ENCODE measurements around the gene AHCYL2.
"Not testable (repeated sequence)": the region's sequence is repeated elsewhere in the genome, so short reads cannot be mapped to it uniquely, and the experiment has no call there.

The AHCYL2 gene

DNA sequence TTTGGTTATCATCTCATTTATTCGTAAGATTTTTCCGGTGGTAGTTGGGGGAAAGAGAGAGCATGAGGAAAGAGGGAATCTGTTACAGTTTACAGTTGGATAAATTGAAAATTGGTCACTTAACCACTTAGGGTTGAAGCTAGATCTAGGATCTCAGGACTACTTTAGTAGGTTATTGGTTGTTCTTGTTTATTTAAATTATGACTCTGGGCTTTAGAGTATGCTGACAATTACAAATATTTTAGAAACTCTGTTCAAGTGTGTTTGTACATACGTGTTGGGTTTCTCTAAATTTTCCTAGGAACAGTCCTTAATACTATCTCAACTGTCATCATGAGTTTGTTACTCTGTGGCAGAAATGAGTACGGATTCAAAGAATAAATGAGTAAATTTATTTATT lies 160.8 kb downstream of the AHCYL2 start:
- DNase-seq (ENCODE audit: low spot score): no peak

DNA sequence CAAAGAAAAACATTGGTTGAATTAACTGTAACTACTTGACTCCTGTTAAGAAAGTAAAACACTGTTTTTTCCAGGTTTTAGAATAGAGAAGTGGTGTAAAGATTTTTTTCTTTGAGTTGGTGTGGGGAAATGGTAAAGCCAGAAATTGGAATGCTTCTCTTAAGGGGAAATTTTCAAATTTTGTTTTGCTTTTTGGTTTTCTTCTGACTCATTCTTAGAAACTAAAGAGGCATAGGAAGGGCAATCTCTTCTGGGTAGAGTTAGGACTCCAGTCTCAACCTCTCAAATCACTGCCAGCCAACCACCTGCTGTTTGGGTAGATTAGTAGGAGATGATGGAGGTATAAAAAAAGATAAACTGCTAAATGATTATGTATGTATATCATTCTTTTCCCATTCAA lies 161.7 kb downstream of the AHCYL2 start:
- no peak for DNase-seq (ENCODE audit: low spot score)

DNA sequence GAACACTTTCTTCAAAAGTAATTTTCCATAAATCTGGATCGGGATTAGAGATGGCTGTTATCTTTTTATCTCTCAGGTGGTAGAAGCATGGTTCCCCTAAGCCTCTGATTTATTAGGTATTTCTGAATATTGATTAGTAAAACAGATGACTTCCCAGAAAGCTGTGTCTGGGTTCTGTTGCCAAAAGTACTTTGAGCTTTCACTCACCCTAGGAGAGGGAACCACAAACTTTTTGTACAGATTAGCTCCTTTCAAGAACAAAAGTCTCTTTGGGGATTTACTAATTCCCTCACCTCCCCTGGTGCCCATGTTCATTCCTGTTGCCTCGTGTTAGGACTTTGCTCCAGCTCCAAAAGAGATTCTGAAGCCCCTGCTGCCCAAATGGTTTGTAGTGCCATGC lies 162.7 kb downstream of the AHCYL2 start:
- no peak for DNase-seq (ENCODE audit: low spot score)

DNA sequence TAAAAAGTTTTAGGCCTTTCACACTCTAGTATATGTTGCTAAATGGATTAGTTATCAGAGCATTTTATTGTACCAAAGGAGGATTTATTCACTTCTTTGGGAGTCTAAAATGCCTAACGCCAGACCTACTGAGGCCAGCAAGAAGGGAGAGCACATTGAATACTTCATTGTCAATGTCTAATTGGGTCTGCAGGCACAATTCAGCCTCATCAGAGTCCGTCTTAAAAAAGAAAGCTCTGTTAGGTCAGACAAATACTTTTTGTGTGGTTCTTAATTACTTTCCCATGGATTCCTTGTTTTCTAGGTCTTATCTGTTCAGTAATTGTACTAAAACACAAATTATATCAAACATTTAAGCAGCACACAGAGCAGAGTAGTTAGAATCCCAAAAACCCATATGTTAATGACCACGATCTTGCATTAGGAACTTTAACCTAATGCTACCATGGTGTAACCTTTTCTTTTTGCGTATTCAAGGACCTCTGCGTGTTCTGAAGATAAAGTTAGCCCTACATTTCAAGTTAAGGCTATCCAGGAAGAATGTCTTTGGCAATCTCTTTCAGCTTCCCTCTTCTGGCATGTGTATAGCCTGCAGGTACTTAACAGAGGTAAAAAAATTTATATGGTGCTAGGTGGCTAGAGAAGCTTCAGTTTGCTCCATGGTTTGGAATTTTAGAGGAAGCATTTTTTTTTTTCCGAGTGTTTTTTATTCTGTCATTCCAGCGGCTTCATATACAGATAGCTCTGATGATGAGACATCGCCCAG lies 163.7 kb downstream of the AHCYL2 start:
- DNase-seq (ENCODE audit: low spot score): no peak

DNA sequence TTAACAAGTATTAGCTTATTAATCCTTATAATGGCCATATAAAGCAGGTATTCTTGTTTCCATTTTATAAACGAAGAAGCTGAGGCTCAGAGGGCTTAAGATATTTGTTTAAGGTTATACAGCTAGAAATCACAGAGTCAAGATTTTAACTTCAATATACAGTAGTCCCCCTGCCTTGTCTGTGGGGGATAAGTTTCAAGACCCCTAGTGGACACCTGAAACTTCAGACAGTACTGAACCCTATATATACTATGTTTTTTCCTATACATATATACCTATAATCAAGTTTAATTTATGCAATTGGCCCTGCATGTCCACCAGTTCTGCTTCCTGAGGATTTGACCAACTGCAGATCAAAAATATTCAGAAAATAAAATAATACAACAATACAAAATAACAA lies 165.0 kb downstream of the AHCYL2 start:
- DNase-seq (ENCODE audit: low spot score): no peak

DNA sequence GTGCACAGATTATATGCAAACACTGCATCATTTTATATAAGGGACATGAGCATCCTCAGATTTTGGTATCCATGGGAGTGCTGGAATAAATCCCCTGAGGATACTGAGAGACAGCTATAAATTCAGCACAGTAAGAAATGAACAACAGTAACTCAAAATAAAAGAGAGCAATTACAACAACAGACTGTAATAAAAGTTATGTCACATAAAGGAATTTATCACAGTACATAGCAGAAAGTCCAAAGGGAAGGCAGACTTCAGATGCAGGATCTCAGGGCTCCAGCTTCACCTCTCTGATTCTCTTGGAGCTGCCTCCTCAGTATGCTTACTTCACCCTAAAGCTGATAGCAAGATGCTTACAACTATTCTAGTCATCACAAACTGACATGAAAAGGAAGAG lies 165.5 kb downstream of the AHCYL2 start:
- no peak for DNase-seq (ENCODE audit: low spot score)

DNA sequence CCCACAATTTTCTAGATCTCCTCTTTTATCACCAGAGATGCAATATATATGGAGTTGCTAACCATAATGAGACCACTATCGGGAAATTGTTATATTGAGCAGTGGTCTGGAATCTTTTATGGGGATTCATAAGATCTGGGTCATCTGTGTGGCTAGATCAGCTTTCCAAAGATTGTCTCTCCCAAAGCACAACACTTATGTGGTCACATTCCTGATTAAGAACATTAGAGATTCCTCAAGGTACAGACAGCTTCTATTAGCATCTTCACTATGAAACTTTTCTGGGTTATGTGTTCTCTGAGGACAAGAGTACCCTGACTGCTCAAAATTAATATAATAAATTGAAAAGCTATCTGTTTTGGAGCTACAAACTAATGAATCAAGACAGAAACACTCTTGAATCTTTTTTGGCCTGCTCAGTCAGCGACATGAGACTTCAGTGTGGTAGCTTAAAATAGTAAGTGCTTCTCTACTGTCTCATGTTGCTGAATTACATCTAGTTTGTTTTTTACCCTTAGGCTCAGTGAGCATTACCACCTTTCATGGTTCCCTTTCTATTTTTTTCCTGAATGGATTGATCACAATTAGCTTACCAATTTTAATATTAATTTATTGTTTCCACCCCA lies 166.8 kb downstream of the AHCYL2 start:
- no peak for DNase-seq (ENCODE audit: low spot score)

DNA sequence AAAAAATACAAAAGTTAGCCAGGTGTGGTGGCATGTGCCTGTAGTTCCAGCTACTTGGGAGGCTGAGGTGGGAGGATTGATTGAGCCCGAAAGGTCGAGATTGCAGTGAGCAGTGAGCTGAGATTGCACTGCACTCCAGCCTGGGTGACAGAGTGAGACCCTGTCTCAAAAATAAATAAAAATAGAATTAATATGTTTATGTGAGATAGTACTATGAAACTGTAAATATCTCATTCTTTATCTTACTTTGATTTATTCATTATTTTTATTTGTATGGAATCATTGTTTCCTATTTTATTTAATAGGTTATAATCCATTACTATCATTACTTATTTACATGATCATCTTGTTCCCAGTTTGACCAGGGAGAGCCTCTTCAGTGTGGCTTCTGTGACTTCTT lies 168.4 kb downstream of the AHCYL2 start:
- no peak for DNase-seq (ENCODE audit: low spot score)

DNA sequence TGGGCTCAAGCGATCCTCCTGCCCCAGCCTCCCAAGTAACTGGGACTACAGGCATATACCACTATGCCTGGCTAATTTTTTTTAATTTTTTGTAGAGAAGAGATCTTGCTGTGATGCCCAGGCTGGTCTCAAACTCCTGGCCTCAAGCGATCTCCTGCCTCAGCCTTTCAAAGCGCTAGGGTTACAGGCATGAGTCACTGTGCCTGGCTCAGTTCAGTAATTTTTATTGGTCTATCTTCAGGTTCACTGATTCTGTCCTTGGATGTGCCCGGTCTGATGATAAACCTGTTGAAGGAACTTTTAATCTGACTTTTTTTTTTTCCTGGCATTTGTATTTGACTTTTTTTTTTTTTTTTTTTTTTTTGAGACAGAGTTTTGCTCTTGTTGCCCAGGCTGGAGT lies 169.3 kb downstream of the AHCYL2 start:
- no peak for DNase-seq (ENCODE audit: low spot score)

DNA sequence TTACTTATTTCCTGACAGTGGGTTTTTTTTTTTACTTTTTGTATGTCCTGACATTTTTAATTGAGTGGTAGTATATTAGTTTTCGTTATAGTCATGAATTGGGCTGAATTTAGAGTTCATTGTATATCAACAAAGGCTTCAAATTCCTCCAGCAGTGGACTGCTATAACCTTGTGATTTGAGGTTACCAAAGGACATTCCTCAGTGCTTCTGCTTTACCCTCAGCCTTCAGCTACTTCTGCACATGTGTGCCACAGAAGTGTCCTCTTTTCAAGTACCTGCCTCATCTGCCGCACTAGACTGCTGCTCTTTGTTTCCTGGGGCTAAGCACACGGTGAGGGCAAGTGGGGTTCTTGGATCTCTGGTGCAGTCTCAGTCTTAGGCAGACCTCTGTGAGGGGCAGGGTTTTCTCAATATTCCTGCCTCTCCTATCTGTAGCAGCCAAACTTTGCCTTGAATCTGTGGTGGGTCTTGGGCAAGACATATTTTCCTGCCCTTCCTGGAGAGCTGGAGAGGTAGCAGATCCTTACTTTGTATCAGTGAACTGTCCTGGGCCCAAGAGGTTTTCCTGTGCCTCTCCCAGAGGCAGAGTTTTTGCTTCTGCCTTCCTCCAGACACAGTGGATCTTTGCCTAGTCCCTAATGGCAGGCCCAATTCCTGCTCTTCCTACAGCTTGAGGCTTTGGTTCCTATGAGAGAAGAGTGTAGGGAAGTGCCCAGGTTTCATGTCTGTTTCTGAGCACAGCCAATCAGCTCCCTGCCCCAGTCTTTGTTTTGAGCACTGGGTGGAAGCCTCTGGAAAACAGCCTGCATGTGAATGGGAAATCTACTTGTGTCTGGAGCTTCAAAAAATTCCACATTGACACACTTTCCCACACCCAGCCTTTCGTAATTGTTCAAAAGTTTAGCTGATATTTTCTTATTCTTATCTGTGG lies 170.4 kb downstream of the AHCYL2 start:
- no peak for DNase-seq (ENCODE audit: low spot score)

DNA sequence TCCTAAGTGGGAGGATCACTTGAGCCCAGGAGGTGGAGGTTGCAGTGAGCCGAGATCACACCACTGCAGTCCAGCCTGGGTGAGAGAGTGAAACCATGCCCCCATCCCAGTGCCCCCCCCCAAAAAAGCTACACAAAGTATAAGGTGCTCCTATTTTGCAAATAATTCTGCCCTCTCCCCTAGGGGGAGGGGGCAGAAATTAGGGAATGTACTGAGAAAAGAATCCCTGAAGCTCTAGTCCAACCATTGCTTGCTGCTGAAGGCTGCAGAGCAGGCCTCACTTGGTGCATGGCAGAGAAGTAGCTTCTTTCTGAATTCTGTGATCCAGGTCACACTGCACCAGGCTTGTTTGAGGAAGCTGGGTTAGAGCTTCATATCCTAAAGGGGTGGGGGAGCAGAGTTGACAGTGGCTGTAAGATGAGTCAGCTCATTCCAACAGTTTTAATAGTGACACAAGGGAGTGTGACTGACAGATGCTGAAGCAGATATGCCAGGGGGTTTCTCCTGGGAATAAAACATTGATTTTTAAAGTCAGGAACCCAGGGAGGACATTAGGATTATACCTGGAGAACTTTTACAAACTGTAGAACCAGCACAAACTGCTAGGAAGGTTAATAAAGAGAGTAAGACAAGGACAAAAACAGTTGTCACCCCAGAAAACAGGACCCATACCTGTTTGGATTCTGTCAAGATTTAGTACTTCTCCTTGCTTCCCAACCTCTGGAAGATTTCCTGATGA lies 176.6 kb downstream of the AHCYL2 start:
- DNase-seq (ENCODE audit: low spot score): no peak

DNA sequence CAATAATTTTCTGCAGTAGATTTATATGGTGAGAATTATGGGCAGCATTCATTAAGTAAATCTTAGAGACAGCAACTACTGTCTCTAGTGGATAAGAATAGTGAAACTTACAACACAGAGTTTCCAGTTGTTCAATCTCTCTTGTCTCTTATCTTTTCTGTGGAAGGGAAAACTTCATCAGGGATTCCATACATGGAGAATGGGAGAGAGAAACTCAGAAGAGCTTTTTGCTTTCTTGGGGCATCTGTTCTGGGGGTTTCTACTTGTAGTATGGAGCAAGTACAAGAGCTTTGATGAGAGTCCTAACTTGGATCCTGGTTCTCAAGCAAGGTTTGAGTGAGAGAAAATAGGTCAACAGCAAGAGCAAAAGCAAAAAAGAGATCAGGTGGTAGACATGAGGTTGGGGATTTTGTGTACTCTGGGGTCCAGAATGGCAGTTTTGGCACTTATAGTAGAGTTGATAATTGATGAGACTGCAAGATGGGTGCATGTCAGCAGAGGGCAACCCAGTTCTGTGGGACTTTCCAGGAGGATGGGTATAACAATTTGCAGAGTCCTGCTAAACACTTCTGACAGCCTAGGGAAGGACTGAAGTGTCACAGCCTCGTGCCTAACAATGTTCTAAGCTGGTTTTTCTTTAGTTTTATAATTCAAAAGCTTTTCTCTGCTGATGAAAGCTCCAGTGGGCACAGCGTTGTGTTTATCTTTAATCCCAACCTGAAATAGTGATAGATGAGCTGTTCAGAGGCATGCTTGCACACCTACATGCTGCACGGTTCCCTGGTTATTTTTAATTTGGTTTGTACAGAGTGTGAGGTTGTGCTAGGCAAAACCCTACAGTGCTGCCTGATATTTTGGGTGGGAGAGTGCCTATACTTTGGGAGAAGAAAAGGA lies 177.4 kb downstream of the AHCYL2 start:
- DNase-seq (ENCODE audit: low spot score): no peak

DNA sequence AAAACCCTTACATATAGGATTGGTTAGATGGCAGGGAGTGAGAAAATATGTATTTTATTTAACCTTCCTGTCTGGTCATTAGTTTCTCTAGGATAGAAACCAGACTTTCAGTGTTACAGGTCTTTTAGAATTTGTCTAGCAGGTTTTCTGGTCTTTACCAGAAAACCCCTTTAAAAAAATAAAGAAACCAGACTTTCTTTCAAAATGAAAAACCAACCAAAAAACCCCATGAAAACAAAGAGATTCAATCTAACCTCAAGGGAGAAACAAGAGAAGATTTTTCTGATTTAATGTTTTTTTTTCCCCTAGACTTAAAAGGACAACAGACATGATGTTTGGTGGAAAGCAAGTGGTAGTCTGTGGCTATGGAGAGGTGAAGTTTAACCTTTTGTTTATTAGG lies 180.7 kb downstream of the AHCYL2 start:
- no peak for DNase-seq (ENCODE audit: low spot score)

DNA sequence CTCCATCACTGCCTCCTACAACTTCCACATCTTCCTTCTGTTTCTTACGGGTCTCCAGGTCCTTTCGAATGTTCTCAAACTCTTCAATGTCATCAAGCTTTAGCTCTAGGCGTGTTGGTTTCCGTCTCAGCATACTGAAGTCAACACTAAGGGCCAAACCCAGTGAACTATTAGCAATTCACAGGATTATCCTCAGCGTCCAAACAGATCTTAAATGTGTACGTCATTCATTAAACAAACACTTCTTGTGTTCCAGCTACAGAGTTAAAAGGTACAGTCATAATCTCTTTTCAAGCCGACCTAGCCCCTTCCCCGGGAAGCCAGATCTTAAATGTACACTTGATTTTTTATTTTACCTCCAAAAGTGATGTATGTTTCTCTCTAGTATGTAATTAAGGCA lies 185.4 kb downstream of the AHCYL2 start:
- not testable (repeated sequence) for DNase-seq (ENCODE audit: low spot score)

DNA sequence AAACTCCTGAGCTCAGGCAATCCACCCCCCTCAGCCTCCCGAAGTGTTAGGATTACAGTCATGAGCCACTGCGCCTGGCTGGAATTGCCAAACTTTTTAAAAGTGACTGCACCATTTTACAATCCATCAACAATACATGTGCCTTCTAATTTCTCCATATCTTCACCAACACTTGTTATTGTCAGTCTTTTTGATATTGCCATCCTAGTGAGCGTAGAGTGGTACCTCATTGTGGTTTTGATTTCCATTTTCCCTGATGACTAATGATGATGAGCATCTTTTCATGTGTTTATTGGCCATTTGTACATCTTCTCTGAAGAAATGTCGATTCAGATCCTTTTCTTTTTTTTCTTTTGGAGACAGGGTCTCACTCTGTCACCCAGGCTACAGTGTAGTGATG lies 187.7 kb downstream of the AHCYL2 start:
- DNase-seq (ENCODE audit: low spot score): no peak

DNA sequence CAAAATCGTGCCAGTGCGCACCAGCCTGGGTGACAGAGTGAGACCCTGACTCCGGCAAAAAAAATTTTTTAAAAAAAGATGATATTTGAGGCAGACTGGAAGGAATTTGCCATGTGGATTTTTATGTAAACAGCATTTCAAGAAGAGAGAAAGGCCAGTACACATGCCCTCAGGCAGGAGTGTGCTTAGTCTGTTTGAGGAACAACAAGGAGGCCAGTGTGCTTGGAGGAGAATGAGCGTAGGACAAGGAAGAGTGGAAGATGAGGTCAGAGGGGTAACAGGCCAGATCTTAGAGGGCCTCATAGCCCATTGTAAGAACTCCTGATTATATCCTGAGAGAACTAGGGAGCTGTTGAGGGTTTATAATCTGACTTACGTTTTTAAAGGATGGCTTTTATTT lies 192.2 kb downstream of the AHCYL2 start:
- no peak for DNase-seq (ENCODE audit: low spot score)

DNA sequence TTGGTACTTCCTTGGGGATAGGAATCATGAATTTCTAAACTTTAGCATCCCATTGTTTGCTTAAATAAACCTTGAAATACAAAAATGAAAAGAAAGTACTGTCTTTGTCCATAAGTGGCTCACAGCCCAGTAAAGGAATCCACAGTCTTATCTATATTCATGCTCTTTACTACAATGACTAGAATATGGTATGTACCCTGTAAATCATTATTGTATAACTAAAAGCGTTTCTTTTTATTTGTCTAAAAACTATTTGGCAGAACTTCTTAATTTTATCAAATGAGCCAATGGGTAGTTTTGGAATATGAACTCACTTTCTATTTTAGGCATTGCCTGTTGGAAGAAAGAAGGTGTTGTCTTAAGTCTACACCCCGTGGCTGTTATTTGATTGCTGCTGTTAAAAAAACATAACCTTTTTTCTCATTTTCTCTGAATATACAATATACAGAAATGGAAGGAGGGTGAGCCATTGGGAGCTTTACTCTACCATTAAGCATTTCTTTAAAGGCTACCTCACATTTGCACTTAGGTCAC lies 197.0 kb downstream of the AHCYL2 start:
- no peak for DNase-seq (ENCODE audit: low spot score)

DNA sequence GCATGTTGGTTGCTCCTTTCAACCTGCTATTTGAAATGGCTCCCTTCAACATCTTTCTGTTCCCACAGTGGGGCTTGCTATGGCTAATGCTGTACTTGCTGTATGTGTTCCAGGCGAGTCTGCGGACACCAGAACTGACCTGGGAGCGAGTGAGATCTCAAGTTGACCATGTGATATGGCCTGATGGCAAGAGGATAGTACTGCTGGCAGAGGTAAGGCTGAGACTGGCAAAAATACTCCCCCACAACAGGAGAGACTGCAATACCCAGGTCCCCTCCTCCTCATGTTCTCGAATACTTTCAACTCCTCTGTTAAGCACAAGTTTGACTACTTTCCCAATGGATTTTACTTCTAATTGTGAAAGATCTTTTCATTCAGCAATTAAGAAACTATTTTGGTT lies 197.9 kb downstream of the AHCYL2 start:
- DNase-seq (ENCODE audit: low spot score): no peak

DNA sequence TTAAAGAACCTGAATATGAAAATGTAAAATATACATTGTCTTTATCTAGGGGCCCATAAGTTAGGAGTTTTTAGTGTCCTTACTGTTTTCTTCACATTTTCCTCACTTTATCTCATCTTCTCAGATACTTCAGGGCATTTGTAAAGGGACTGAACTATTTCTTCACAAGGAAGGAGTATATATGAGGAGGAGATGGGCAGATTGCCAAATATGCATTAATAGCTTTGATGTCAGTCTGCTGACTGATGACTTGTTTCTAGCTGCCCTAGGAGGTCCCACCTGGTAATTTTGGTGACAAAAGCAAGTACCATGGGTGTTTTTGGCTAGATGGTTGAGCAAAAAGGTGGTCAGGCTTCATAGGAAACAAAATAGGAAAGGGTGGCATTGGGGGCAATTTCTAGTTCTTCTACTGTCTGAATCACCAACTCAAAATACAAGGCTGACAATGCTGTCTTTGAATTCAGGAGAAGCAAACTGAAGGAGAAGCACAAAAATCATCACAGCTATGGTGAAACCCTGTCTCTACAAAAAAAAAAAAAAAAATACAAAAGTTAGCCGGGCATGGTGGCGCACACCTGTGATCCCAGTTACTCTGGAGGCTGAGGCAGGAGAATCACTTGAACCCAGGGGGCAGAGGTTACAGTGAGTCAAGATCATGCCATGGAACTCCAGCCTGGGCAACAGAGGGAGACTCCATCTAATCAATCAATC lies 199.0 kb downstream of the AHCYL2 start:
- no peak for DNase-seq (ENCODE audit: low spot score)

DNA sequence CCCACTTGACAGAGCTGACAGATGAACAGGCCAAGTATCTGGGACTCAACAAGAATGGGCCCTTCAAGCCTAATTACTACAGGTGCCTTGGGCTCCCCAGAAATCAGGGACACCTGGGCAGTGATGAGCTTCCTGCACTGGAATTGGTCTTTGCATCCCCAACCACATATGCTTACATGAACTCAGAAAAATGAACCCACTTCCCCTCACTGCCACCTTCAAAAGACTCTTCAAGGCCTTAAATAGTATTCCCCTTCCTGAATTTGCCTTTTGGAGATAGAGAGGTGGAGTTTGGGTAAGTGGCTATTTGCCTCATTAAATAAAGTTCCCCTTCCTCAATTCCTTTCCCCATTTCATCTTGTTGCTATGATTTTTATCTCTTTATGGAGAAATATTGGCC lies 201.7 kb downstream of the AHCYL2 start:
- no peak for DNase-seq (ENCODE audit: low spot score)

All from CD4-positive, alpha-beta T cell treated with Interleukin-6 at 100 ng/mL for 8 hours (primary cell).